ENCODE results near the gene MINDY3.

MINDY3 gene

DNA sequence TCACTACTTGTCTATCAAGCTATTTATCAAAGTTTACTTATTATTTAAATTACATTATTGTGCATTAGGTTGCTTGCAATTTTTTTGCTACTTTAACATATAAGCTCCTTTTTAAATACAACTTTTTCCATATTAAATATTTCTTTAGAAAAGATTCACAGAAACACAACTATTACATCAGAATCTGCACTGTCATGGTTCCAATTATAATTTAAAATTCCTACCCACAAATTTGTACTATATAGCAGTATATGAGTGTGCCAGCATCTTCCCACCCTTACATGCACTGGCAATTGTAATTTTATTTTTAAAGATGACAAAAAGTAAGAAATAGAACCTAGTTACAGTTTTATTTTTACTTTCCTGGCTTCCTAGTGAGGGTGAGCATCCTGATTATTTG, 15.8 kb downstream of the MINDY3 start:
- H3K4me3 ChIP-seq (ENCODE audit: low read depth, low read length): no peak overlapping the region
- no peak for TF ChIP-seq CTCF (IDR thresholded peaks at IDR 0.05; ENCODE audit: low read depth, low read length, missing control alignments)
- no peak for DNase-seq (ENCODE audit: low read depth)

- no peak for TF ChIP-seq CTCF (IDR thresholded peaks at IDR 0.05; ENCODE audit: low read depth, low read length, missing control alignments)
- DNase-seq (ENCODE audit: low read depth): no peak
- H3K4me3 ChIP-seq (ENCODE audit: low read depth, low read length): no peak overlapping the region
Observed at GRCh38 chr10:15843695-15844094, 16.6 kb downstream of the MINDY3 start.

GRCh38 chr10:15842556-15843169, 17.6 kb downstream of the MINDY3 start:
- no peak for TF ChIP-seq CTCF (IDR thresholded peaks at IDR 0.05; ENCODE audit: low read depth, low read length, missing control alignments)
- H3K4me3 ChIP-seq (ENCODE audit: low read depth, low read length): no peak overlapping the region
- DNase-seq (ENCODE audit: low read depth): no peak

GRCh38 chr10:15841696-15842095, 18.6 kb downstream of the MINDY3 start:
- no peak for TF ChIP-seq CTCF (IDR thresholded peaks at IDR 0.05; ENCODE audit: low read depth, low read length, missing control alignments)
- DNase-seq (ENCODE audit: low read depth): no peak

DNA sequence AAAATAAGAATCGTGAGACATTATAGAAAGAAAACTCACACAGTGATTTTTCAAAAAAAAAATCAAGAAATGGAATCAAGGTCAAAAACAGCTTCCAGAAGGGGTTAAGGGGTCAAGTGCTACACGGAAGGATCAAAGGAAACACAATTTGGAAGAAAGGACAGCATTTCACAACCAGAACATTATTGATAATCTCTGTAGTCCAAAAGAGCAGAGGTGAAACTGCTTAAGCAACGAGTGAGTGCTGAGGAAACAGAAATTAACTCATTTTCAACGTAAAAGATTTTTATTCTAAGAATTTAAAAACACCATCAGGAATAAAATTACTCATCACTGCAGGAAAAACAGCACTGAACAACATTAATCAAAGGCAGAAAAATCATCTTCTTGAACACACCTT, 23.5 kb downstream of the MINDY3 start:
- DNase-seq (ENCODE audit: low read depth): no peak
- no peak for TF ChIP-seq CTCF (IDR thresholded peaks at IDR 0.05; ENCODE audit: low read depth, low read length, missing control alignments)
- H3K4me3 ChIP-seq (ENCODE audit: low read depth, low read length): no peak overlapping the region

More at GRCh38 chr10:15841696-15842095, 18.6 kb downstream of the MINDY3 start:
- H3K4me3 ChIP-seq (ENCODE audit: low read depth, low read length): no peak overlapping the region

DNA sequence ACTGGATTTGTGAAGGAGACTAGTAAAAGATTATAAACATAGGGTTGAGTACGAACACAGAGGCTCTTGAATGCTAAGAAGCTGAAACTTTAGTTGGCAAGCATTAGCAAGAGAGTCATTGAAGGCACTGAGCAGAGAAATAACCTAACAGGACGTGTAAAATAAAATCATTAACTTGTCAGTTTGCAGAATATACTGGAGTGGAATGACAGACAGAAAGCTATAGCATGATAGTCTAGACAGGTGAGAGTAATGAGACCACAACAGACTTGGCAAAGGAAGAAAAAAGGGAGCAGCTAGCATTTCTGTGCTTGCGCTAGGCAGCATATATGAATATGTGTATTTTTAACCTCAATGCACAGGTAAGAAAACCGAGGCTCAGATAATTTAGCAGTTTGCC, 30.8 kb downstream of the MINDY3 start:
- DNase-seq (ENCODE audit: low read depth): no peak
- H3K4me3 ChIP-seq (ENCODE audit: low read depth, low read length): no peak overlapping the region
- TF ChIP-seq CTCF (IDR thresholded peaks at IDR 0.05; ENCODE audit: low read depth, low read length, missing control alignments): no peak

GRCh38 chr10:15824498-15824897, 35.8 kb downstream of the MINDY3 start:
- H3K4me3 ChIP-seq (ENCODE audit: low read depth, low read length): no peak overlapping the region
- no peak for DNase-seq (ENCODE audit: low read depth)
- TF ChIP-seq CTCF (IDR thresholded peaks at IDR 0.05; ENCODE audit: low read depth, low read length, missing control alignments): peak; percentile 18

Measured in GM12864 (cell line).